ENCODE data around the gene VAMP5. TPM values are rescaled to one million over a fixed set of nuclear protein-coding genes. Genes with fewer than 3 reads are reported as not detected.
A peak's percentile ranks its signal among the peaks of the same experiment; 100 is the strongest.

VAMP5 gene
- total RNA-seq, 1 experiment from 2014 or later: 0.59 TPM

DNA sequence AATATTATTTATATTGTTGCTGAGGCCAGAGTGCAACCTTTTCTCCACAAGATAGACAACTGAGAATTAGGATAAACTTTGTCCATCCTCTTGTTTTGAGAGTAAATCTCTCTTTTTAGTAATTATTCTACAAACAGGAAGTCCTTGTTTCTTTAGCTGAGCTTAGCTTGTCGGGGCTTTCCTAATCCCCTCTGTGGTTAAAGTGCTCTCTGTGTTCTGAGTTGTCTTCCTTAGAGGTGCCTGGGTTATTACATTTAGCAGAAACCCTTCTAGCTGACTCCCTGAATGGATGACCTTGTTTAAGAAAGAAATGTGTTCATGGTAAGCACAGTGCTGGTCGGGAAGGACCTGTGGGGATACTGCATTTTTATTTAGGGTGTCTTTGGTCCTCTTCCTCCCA, 44.4 kb downstream of the VAMP5 start:
- Histone ChIP-seq H4K91ac (ENCODE audit: insufficient read length, low read depth, low read length) (no peak overlapping the region), H3K23me2 (ENCODE audit: insufficient read length, low read depth, low read length, poor library complexity, severe bottlenecking) (no peaks in the 10 kb centered on the region), H3K4me2 (ENCODE audit: insufficient read depth, insufficient read length, low read length) (no peak overlapping the region), H4K8ac (replicated peaks; ENCODE audit: insufficient read length, low read depth, low read length) (no peak overlapping the region), H2AFZ (ENCODE audit: low read length) (no peak overlapping the region), H2AK5ac (ENCODE audit: insufficient read length, low read length) (no peak overlapping the region), H4K20me1 (ENCODE audit: control insufficient read depth, insufficient read depth, insufficient read length) (no peaks in the 10 kb centered on the region), H3K23ac (ENCODE audit: insufficient read length, low read depth, low read length) (no peak overlapping the region), H2BK120ac (ENCODE audit: low read depth, low read length, poor library complexity, severe bottlenecking) (no peak overlapping the region), H3K14ac (ENCODE audit: insufficient read depth, low read length) (no peak overlapping the region), H3K4ac (ENCODE audit: low read depth, low read length) (no peak overlapping the region), H3K56ac (ENCODE audit: insufficient read length, low read depth, low read length) (no peak overlapping the region), H2BK12ac (ENCODE audit: insufficient read length, low read depth, low read length) (no peak overlapping the region), H3K4me1 (ENCODE audit: insufficient read depth, low read length) (no peaks in the 10 kb centered on the region), H3K9ac (ENCODE audit: extremely low read depth, insufficient read length, low read length) (no peak overlapping the region), H2BK20ac (ENCODE audit: low read depth, low read length, poor library complexity, severe bottlenecking) (no peak overlapping the region), H4K5ac (ENCODE audit: insufficient read length, low read depth, low read length) (no peak overlapping the region), H3K18ac (ENCODE audit: insufficient read length, low read depth, low read length) (no peak overlapping the region), H2BK15ac (ENCODE audit: low read depth, low read length) (no peak overlapping the region), H3K27me3 (ENCODE audit: insufficient read depth, low read length) (no peaks in the 10 kb centered on the region), H3K79me1 (ENCODE audit: insufficient read depth, low read depth, low read length, poor library complexity, severe bottlenecking) (no peaks in the 10 kb centered on the region), H3K9me3 (ENCODE audit: control insufficient read depth, low read depth, low read length) (no peaks in the 10 kb centered on the region), H3T11ph (ENCODE audit: low read length) (no peak overlapping the region), H2BK5ac (ENCODE audit: insufficient read length, low read length) (no peak overlapping the region), H3K27ac (ENCODE audit: insufficient read length, low read depth, low read length) (no peak overlapping the region), H3K79me2 (ENCODE audit: insufficient read depth, low read length) (no peaks in the 10 kb centered on the region)
- no CpG with 5 or more reads among the region's 2 CpGs for WGBS (ENCODE audit: extremely low coverage, insufficient read length, low lambda C conversion rate)
- Mint-ChIP-seq H3K27ac (peak overlapping the region in 1 of 3 experiments; percentile 55; a peak in 2 of 7 replicates), H3K4me1 (no peaks in the 10 kb centered on the region), H3K36me3 (ENCODE audit: insufficient read depth in 1 of 3, low read depth in 3 of 3) (peaks cover 60 to 93% (median 86%) of the 10 kb centered on the region in 3 experiments), H3K27me3 (ENCODE audit: low read depth) (no peaks in the 10 kb centered on the region), H3K4me3 (no peak overlapping the region), H3K9me3 (no peaks in the 10 kb centered on the region)
- TF ChIP-seq, protein P1, sequence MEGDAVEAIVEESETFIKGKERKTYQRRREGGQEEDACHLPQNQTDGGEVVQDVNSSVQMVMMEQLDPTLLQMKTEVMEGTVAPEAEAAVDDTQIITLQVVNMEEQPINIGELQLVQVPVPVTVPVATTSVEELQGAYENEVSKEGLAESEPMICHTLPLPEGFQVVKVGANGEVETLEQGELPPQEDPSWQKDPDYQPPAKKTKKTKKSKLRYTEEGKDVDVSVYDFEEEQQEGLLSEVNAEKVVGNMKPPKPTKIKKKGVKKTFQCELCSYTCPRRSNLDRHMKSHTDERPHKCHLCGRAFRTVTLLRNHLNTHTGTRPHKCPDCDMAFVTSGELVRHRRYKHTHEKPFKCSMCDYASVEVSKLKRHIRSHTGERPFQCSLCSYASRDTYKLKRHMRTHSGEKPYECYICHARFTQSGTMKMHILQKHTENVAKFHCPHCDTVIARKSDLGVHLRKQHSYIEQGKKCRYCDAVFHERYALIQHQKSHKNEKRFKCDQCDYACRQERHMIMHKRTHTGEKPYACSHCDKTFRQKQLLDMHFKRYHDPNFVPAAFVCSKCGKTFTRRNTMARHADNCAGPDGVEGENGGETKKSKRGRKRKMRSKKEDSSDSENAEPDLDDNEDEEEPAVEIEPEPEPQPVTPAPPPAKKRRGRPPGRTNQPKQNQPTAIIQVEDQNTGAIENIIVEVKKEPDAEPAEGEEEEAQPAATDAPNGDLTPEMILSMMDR (conservative IDR thresholded peaks at IDR 0.05): no peak
- no peak for DNase-seq

All from H9 (cell line).